ENCODE measurements around the gene ADCY4. TPM values are rescaled to one million over a fixed set of nuclear protein-coding genes. Genes with fewer than 3 reads are reported as not detected.

Gene ADCY4
- total and polyA plus RNA-seq, 2 donors (not counting 3 experiments of a cell fraction or from before 2014, with no cell fraction given): 81.6 to 84.0 TPM

DNA sequence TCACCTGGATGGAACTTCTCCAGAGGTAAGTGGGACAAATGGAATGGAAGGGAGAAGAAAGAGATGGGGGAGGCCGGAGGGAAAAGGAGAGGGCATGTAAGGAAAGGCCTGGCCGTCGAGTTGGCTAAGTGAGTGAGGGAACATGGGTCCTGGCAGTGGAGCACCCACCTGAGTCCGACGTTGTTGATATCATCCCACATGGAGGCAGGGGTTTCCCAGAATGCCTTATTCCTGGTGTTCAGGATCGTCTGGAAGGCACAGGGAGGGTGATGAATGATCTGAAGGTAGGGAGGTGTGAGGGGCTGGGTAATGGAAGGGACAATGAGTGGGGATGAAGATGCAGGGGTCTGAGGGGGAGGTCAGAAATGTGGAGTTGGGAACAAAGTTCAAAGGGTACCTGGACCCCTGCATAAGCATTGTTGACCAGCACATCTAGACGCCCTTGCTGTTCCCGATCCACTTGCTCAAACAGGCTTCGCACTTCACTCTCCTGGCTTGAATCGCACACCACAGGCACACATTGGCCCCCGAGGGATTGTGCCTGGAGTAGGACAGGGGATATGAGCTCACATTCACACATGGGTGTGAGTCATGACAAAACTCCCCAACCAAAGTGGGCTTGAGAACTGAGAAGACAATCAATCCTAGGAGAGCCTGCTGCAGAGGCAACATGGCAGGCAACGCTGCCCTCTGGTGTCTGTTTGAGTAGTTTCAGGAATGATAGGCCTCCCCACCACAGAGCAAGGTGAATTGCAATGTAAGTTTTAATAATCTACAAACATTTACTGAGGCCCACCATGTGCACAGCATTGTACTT is 38.3 kb downstream of the ADCY4 start:
- peak overlapping the region; percentile 14 for H3K9ac ChIP-seq (replicated peaks; ENCODE audit: extremely low read depth, insufficient read depth, low read length)
- DNase-seq (ENCODE audit: low read depth, low spot score): peak; percentile 89
- no peak overlapping the region for H3K4me3 ChIP-seq (replicated peaks in 1 of 3; ENCODE audit: insufficient read depth in 1 of 3, low read depth in 1 of 3, low read length in 3 of 3)
- ChIA-PET CTCF (interaction anchor here (0.5 to 5.5 kb wide), 40 partner anchors 11 to 241 kb away, joined by 3 to 199 read pairs (median 6); partner anchors contain the start of genes CHMP4A, CIDEB, DCAF11 and EMC9), POLR2A (interaction anchor here (1.0 to 1.5 kb wide), 2 partner anchors 54 to 81 kb away, joined by 3 to 7 read pairs; partner anchors contain the start of genes MDP1 and TINF2)
- TF ChIP-seq POLR2AphosphoS5 (IDR thresholded peaks at IDR 0.05; ENCODE audit: insufficient read depth, low read depth, low read length): peak; percentile 50
- TF ChIP-seq, protein P1, sequence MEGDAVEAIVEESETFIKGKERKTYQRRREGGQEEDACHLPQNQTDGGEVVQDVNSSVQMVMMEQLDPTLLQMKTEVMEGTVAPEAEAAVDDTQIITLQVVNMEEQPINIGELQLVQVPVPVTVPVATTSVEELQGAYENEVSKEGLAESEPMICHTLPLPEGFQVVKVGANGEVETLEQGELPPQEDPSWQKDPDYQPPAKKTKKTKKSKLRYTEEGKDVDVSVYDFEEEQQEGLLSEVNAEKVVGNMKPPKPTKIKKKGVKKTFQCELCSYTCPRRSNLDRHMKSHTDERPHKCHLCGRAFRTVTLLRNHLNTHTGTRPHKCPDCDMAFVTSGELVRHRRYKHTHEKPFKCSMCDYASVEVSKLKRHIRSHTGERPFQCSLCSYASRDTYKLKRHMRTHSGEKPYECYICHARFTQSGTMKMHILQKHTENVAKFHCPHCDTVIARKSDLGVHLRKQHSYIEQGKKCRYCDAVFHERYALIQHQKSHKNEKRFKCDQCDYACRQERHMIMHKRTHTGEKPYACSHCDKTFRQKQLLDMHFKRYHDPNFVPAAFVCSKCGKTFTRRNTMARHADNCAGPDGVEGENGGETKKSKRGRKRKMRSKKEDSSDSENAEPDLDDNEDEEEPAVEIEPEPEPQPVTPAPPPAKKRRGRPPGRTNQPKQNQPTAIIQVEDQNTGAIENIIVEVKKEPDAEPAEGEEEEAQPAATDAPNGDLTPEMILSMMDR (IDR thresholded peaks at IDR 0.05; ENCODE audit: extremely low read depth in 1 of 2, insufficient read depth in 1 of 2, low read depth in 1 of 2, low read length in 2 of 2): peak; percentile 74 to 79
- TF ChIP-seq GATA2 (IDR thresholded peaks at IDR 0.05; ENCODE audit: insufficient read depth, insufficient read length, low read depth, low read length): no peak
- TF ChIP-seq POLR2A (IDR thresholded peaks at IDR 0.05; ENCODE audit: low read depth, low read length): peak; percentile 45
- TF ChIP-seq MAX (IDR thresholded peaks at IDR 0.05; ENCODE audit: insufficient read depth, insufficient read length): peak; percentile 42
- no peak for TF ChIP-seq EZH2 (IDR thresholded peaks at IDR 0.05; ENCODE audit: borderline replicate concordance, low read depth, low read length, severe bottlenecking)
- TF ChIP-seq FOS (IDR thresholded peaks at IDR 0.05; ENCODE audit: borderline replicate concordance, insufficient read depth, low read length): peak; percentile 88
- peak; percentile 84 for TF ChIP-seq JUN (IDR thresholded peaks at IDR 0.05; ENCODE audit: borderline replicate concordance, insufficient read depth, insufficient read length, low read depth)
- TF ChIP-seq MYC (IDR thresholded peaks at IDR 0.05; ENCODE audit: low read depth, low read length): no peak
- dilution Hi-C loops (cut with MboI; ENCODE audit: extremely low pct_ligation_motif_present, low sequenced_read_pairs): no loop called here
- no peaks in the 10 kb centered on the region for H4K20me1 ChIP-seq (replicated peaks; ENCODE audit: control insufficient read depth, extremely low read depth, insufficient read depth, low read length)
- H3K36me3 ChIP-seq (ENCODE audit: control insufficient read depth in 2 of 2, extremely low read depth in 1 of 2, insufficient read depth in 2 of 2, low read length in 2 of 2): peaks cover 5 to 12% of the 10 kb centered on the region in 2 experiments
- peaks cover 11% of the 10 kb centered on the region for H3K79me2 ChIP-seq (ENCODE audit: control insufficient read depth, insufficient read depth, low read length)
- peak overlapping the region; percentile 8 for H2AFZ ChIP-seq (ENCODE audit: low read depth, low read length)
- no peaks in the 10 kb centered on the region for H3K9me1 ChIP-seq (replicated peaks; ENCODE audit: control insufficient read depth, extremely low read depth, insufficient read depth, low read length)
- no peak overlapping the region for H3K4me2 ChIP-seq (ENCODE audit: insufficient read depth, low read length)
- BruUV-seq (replicated peaks): TSS peak; percentile 20
- intact Hi-C loops (cut with micrococcal nuclease): loop anchor here (1.0 to 5.0 kb wide), 6 partner anchors 53 to 238 kb away; partner anchors contain the start of genes IPO4, IRF9, MDP1 and PSME2
- FAIRE-seq: peak; percentile 99
- peak overlapping the region; percentile 71 for H3K27ac ChIP-seq (ENCODE audit: insufficient read depth, low read depth, low read length)
- H3K4me1 ChIP-seq (ENCODE audit: control insufficient read depth, extremely low read depth, insufficient read depth, low read length): peaks cover 22% of the 10 kb centered on the region
- H3K9me3 ChIP-seq (replicated peaks; ENCODE audit: control insufficient read depth, insufficient read depth, low read length): no peaks in the 10 kb centered on the region
- no peaks in the 10 kb centered on the region for H3K27me3 ChIP-seq (ENCODE audit: control insufficient read depth in 2 of 2, insufficient read depth in 2 of 2, low read length in 2 of 2)
